GM12874 (cell line): ENCODE data around the gene GSDMA.
A peak's percentile ranks its signal among the peaks of the same experiment; 100 is the strongest.

ENCODE experiments used
- TF ChIP-seq, protein P1 (sequence below): IDR thresholded peaks from 2 replicates; pipeline ENCODE4 v1.5.1; 2011; ENCODE audit warnings: low read depth, mild to moderate bottlenecking, control low read depth, low read length, moderate library complexity; ENCODE audit not compliant: insufficient read depth

GSDMA gene

DNA sequence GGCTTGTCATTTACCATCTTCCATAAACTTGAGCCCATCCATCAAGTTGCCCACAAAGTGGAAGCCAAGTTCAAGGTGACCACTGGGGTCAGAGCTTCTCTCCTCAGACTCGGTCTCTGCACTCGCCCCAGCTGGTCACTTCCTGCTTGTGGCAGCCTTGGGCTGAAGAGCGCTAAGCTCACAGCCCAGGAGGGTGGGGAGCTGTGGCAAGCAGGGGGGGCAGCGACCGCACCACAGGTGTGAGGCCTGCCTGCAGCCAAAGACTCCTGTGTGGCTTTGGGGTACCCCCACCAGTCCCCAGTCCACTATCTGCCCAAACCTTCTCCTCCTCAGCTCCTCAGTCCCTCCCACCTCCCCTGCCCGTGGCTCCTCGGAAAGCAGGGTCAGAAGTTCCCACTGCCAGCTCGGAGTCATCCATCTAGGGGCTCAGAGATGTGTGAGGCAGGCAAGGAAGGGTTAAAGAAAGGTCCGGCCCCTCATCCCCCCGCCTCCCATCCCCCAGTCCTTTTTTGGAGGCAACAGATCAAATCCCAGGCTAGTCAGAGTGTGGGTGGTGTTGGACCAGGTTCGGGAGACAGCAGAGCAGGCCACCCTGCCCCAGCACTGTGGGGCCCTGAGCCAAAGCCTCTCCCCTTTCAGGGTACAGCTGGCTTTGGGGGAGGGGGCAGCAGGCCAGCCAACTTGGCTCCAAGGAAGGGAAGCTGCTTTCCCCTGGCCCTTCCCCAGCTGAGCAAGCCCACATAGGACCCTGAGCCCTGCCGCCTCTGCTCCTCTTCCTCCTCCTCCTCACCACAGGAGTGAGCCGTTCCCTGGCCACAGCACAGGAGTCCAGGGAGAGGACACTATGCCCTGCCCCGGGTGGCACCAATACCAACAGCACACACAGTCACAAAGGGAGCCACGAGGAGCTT is 55.7 kb downstream of the GSDMA start:
- TF ChIP-seq, protein P1, sequence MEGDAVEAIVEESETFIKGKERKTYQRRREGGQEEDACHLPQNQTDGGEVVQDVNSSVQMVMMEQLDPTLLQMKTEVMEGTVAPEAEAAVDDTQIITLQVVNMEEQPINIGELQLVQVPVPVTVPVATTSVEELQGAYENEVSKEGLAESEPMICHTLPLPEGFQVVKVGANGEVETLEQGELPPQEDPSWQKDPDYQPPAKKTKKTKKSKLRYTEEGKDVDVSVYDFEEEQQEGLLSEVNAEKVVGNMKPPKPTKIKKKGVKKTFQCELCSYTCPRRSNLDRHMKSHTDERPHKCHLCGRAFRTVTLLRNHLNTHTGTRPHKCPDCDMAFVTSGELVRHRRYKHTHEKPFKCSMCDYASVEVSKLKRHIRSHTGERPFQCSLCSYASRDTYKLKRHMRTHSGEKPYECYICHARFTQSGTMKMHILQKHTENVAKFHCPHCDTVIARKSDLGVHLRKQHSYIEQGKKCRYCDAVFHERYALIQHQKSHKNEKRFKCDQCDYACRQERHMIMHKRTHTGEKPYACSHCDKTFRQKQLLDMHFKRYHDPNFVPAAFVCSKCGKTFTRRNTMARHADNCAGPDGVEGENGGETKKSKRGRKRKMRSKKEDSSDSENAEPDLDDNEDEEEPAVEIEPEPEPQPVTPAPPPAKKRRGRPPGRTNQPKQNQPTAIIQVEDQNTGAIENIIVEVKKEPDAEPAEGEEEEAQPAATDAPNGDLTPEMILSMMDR, result no peak

DNA sequence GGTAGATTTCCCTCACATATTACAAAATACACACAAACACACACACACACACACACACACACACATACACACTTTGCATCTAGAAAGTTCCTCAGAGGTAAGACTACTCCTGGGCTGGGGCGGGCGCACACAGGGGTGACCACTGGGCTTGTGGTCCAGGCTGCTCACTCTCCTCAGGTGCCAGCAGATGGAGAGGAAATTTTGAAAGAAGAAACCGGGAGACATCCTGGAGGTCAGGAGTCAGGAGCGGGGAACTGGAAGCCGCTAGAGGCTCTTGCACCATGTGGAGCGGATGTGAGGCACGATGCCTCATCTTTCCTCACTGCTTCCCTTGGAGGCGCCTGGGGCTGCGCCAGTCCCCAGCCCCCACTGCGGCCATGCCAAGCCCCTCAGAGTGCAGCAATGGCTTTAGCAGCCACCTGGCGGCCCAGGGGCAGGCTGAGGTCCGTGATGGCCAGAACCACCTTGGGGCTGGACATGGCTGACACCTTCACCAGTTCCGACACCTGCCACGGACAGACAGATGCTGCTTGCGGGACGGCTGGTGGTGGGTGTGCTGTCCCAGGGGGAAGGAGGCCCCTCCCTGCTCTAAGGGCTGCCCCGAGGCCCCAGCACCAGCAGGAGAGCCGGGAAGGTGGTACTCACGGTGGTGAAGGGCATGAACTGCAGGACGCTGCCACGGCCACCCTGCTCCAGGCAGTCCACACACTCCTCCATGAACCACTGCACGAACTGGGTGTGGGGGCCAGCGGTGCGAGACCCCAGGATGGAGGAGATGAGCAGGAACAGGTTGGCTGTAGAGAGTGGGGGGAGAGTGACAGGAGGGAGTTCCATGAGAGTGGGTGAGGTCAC is 56.6 kb downstream of the GSDMA start:
- TF ChIP-seq, protein P1, result peak; percentile 20; the same call in 1 of the 2 replicates

DNA sequence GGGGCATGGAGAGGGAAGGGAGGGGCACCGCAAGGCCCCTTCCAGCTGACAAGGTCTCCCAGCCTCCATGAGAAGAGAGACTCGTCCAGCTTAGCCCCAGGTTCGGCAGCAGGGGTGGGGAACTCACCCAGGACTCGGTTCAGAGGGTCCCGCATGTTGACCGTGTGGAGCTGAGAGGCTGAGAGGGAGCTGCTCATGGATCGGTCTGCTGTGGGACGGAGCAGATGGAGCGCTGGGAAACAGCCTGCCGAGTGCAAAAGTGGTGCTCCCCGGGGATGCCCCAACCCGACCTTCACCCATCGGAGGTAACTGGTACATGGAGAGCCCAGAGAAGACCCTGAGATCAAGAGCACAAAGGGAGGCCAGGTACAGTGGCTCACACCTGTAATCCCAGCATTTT is 57.3 kb downstream of the GSDMA start:
- TF ChIP-seq, protein P1, result no peak

DNA sequence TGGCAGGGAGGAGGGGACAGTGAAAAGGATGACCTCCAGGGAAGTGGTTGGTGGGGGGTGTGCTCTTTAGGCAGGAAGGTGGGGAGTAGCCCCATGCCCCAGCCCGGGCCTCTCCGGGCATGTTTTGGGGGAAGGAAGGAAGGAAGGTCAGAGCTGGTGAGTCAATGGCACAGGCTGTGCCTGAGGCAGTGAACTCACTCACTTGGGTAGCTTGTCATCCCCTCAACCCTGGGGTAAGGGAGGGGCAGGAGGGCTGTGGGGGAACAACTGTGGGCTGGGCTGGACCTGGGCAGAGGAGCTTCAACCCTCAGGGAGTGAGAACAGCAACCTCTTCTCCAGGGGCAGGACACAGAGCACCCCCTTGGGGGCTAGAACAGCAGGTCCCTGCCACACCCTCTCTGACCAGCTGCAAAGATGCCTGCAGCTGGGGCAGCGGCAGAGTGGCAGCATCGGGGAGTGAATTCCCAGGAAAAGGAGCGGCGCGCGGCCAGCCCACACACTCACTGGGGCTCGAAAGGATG is 58.7 kb downstream of the GSDMA start:
- TF ChIP-seq, protein P1, result no peak

- TF ChIP-seq, protein P1, result no peak
These were observed 59.7 kb downstream of the GSDMA start for GRCh38 chr17:40022497-40022896.

GRCh38 chr17:40022961-40023541 is 60.2 kb downstream of the GSDMA start:
- TF ChIP-seq, protein P1, result no peak

DNA sequence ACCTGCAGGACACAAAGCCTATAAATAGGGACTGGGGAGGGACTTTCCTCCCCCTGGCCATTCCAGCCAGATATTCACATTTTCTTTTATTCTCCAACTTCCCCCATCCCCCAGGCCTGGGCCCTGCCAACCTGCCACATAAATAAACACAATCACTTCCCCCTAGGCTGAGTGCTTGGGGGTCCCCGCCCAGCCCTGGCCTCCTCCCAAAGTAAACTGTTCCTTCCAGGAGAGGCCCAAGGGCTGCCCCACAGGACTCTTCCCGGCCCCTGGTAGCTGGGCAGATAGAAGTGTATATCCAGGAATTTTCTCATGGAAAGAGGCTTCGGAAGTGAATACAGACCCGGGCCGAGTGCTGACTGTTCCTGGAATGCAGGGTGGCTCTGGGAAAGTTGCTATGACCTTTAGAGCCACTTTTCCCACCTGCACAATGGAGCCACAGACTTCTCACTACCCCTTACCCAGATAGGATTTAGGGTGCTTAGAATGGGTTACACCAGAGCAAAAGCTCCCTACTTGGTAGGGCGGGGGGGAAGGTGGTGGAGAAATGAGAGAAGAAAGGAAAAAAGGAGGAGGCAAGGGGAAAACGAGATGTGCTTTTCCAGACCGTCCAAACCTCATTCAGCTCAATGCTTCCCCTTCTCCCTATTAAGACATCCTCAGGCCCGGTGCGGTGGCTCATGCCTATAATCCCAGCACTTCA is 60.9 kb downstream of the GSDMA start:
- TF ChIP-seq, protein P1, result no peak
